HG02973 (cell line): ENCODE measurements around the gene COPZ2.
"Not testable (repeated sequence)": the region's sequence is repeated elsewhere in the genome, so short reads cannot be mapped to it uniquely, and the experiment has no call there.

Experiments used
- ATAC-seq: cut with Tn5 transposase; IDR thresholded peaks from one replicate; pipeline ENCODE4 v1.9.1; 2021; ENCODE audit warnings: moderate library complexity; ENCODE audit not compliant: unreplicated experiment

COPZ2 gene

GRCh38 chr17:47988445-47988844, 49.2 kb downstream of the COPZ2 start:
- not testable (repeated sequence) for ATAC-seq

- no peak for ATAC-seq
Observed at GRCh38 chr17:47987240-47987835, 50.3 kb downstream of the COPZ2 start.

GRCh38 chr17:47986520-47986919, 51.1 kb downstream of the COPZ2 start:
- ATAC-seq: no peak

- ATAC-seq: no peak
Observed at GRCh38 chr17:47983492-47984223, 53.9 kb downstream of the COPZ2 start.

GRCh38 chr17:47982645-47983390, 54.8 kb downstream of the COPZ2 start:
- no peak for ATAC-seq

- no peak for ATAC-seq
Observed at GRCh38 chr17:47982091-47982617, 55.4 kb downstream of the COPZ2 start.

- no peak for ATAC-seq
Observed at GRCh38 chr17:47981462-47981861, 56.1 kb downstream of the COPZ2 start.

- ATAC-seq: no peak
Observed at GRCh38 chr17:47980541-47980940, 57.1 kb downstream of the COPZ2 start.

- no peak for ATAC-seq
Observed at GRCh38 chr17:47978324-47978723, 59.3 kb downstream of the COPZ2 start.
